Stimulated activated naive CD8-positive, alpha-beta T cell treated with anti-CD3 and anti-CD28 coated beads, Interleukin-15, Interleukin-2, amounts not matched to agents 100 ng/mL and 50 ng/mL, for 24 hours (primary cell): ENCODE results near the gene PIGQ.

Experiments
- H3K27ac Mint-ChIP-seq: one replicate; pipeline ENCODE4 v1.8.0; 2021; ENCODE audit warnings: mild to moderate bottlenecking, mixed read lengths
- H3K27me3 Mint-ChIP-seq: one replicate; pipeline ENCODE4 v1.8.0; 2021; ENCODE audit warnings: mixed read lengths
- H3K36me3 Mint-ChIP-seq: one replicate; pipeline ENCODE4 v1.8.0; 2021; ENCODE audit warnings: low read depth, mixed read lengths
- H3K4me1 Mint-ChIP-seq: one replicate; pipeline ENCODE4 v1.8.0; 2021; ENCODE audit warnings: low read depth, mixed read lengths
- H3K4me3 Mint-ChIP-seq: one replicate; pipeline ENCODE4 v1.8.0; 2021; ENCODE audit warnings: mild to moderate bottlenecking, mixed read lengths
- H3K9me3 Mint-ChIP-seq: one replicate; pipeline ENCODE4 v1.8.0; 2021; ENCODE audit warnings: mixed read lengths

Gene PIGQ

GRCh38 chr16:569445-570254, at the start of gene PIGQ:
Gene PIGQ (plus strand): TSS chr16:569968. CDS start chr16:574075, 4,107 bp downstream.
- peak within 1 kb of the TSS; percentile 86 for H3K4me3 Mint-ChIP-seq
- no peaks in the 10 kb centered on the region for H3K27me3 Mint-ChIP-seq
- H3K9me3 Mint-ChIP-seq, result no peaks in the 10 kb centered on the region
- no peaks in the 10 kb centered on the region for H3K36me3 Mint-ChIP-seq
- peak within 1 kb of the TSS; percentile 90 for H3K27ac Mint-ChIP-seq
- peaks cover 29% of the 10 kb centered on the region for H3K4me1 Mint-ChIP-seq

GRCh38 chr16:520847-521246, 48.9 kb upstream of the PIGQ start:
- Mint-ChIP-seq H3K27me3 (no peaks in the 10 kb centered on the region), H3K27ac (no peak overlapping the region), H3K36me3 (peaks cover 4% of the 10 kb centered on the region), H3K9me3 (no peaks in the 10 kb centered on the region), H3K4me1 (peaks cover 30% of the 10 kb centered on the region), H3K4me3 (no peak overlapping the region)

GRCh38 chr16:521381-522210, 48.2 kb upstream of the PIGQ start:
- Mint-ChIP-seq H3K4me1 (peaks cover 37% of the 10 kb centered on the region), H3K9me3 (no peaks in the 10 kb centered on the region), H3K27me3 (no peaks in the 10 kb centered on the region), H3K36me3 (peaks cover 4% of the 10 kb centered on the region), H3K4me3 (no peak overlapping the region), H3K27ac (no peak overlapping the region)

- Mint-ChIP-seq H3K4me3 (no peak overlapping the region), H3K27ac (no peak overlapping the region), H3K4me1 (peaks cover 38% of the 10 kb centered on the region), H3K9me3 (no peaks in the 10 kb centered on the region), H3K36me3 (peaks cover 4% of the 10 kb centered on the region), H3K27me3 (no peaks in the 10 kb centered on the region)
These were observed 47.3 kb upstream of the PIGQ start for GRCh38 chr16:522320-523096.

- H3K27ac Mint-ChIP-seq, result no peak overlapping the region
- no peaks in the 10 kb centered on the region for H3K27me3 Mint-ChIP-seq
- no peak overlapping the region for H3K4me3 Mint-ChIP-seq
- peaks cover 4% of the 10 kb centered on the region for H3K36me3 Mint-ChIP-seq
- H3K4me1 Mint-ChIP-seq, result peaks cover 38% of the 10 kb centered on the region
- no peaks in the 10 kb centered on the region for H3K9me3 Mint-ChIP-seq
These were observed 46.5 kb upstream of the PIGQ start for GRCh38 chr16:523097-523741.

GRCh38 chr16:524274-525040, 45.3 kb upstream of the PIGQ start:
- Mint-ChIP-seq H3K27ac (peak overlapping the region; percentile 100), H3K4me3 (peak overlapping the region; percentile 96), H3K4me1 (peaks cover 46% of the 10 kb centered on the region), H3K9me3 (no peaks in the 10 kb centered on the region), H3K36me3 (peaks cover 4% of the 10 kb centered on the region), H3K27me3 (no peaks in the 10 kb centered on the region)

GRCh38 chr16:525123-525519, 44.6 kb upstream of the PIGQ start:
- H3K9me3 Mint-ChIP-seq, result no peaks in the 10 kb centered on the region
- peaks cover 4% of the 10 kb centered on the region for H3K36me3 Mint-ChIP-seq
- no peaks in the 10 kb centered on the region for H3K27me3 Mint-ChIP-seq
- peak overlapping the region; percentile 100 for H3K27ac Mint-ChIP-seq
- H3K4me3 Mint-ChIP-seq, result peak overlapping the region; percentile 96
- H3K4me1 Mint-ChIP-seq, result peaks cover 52% of the 10 kb centered on the region

GRCh38 chr16:525520-526180, 44.1 kb upstream of the PIGQ start:
- Mint-ChIP-seq H3K27me3 (no peaks in the 10 kb centered on the region), H3K27ac (peak overlapping the region; percentile 100), H3K36me3 (peaks cover 4% of the 10 kb centered on the region), H3K4me3 (peak overlapping the region; percentile 96), H3K9me3 (no peaks in the 10 kb centered on the region), H3K4me1 (peaks cover 58% of the 10 kb centered on the region)

- no peaks in the 10 kb centered on the region for H3K9me3 Mint-ChIP-seq
- peak overlapping the region; percentile 100 for H3K27ac Mint-ChIP-seq
- H3K4me3 Mint-ChIP-seq, result peak overlapping the region; percentile 96
- peaks cover 4% of the 10 kb centered on the region for H3K36me3 Mint-ChIP-seq
- peaks cover 59% of the 10 kb centered on the region for H3K4me1 Mint-ChIP-seq
- no peaks in the 10 kb centered on the region for H3K27me3 Mint-ChIP-seq
These were observed 43.4 kb upstream of the PIGQ start for GRCh38 chr16:526181-527014.

- Mint-ChIP-seq H3K9me3 (no peaks in the 10 kb centered on the region), H3K27me3 (no peaks in the 10 kb centered on the region), H3K4me3 (peak within 1 kb of the TSS; percentile 96), H3K4me1 (peaks cover 59% of the 10 kb centered on the region), H3K27ac (peak within 1 kb of the TSS; percentile 100), H3K36me3 (peaks cover 4% of the 10 kb centered on the region)
These were observed 42.5 kb upstream of the PIGQ start, which contains the start of gene CAPN15 for GRCh38 chr16:527015-527903. Gene CAPN15 (plus strand): TSS chr16:527712. CDS start chr16:546839, 19,127 bp downstream.

GRCh38 chr16:528111-529011, 41.4 kb upstream of the PIGQ start:
- Mint-ChIP-seq H3K9me3 (no peaks in the 10 kb centered on the region), H3K4me1 (peaks cover 54% of the 10 kb centered on the region), H3K36me3 (peaks cover 4% of the 10 kb centered on the region), H3K4me3 (peak overlapping the region; percentile 92), H3K27ac (peak overlapping the region; percentile 94), H3K27me3 (no peaks in the 10 kb centered on the region)
